NCI-H2107 treated with DMSO at 0.1 percent for 48 hours (cell line): ENCODE results near the gene TMEM135.

Experiments used
- DNase-seq: peaks from one replicate; lab custom pipeline; 2025; ENCODE audit not compliant: unreplicated experiment; lab: John Stamatoyannopoulos, UW

TMEM135 gene

DNA sequence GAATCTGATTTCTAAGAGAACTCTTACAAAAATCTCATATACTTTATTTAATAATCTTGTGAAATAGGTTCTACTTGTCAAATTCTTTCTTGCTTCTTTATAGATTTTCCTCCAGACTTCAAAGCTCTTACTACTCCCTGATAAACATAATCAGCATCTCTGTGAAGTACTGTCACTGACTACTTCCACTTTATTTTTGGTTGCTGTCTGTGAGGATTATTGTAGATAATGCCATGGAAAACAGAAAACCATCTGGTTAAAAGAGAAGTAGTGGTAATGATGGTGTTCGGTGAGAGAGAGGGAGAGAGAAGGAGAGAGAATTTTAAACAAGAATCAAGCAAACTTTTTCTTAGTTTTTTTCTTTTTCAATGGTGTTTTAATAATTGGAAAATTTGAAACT, 152.3 kb downstream of the TMEM135 start:
- no peak for DNase-seq

GRCh38 chr11:87193756-87194470, 156.2 kb downstream of the TMEM135 start:
- DNase-seq: no peak

GRCh38 chr11:87194985-87195820, 157.5 kb downstream of the TMEM135 start:
- DNase-seq: no peak

- no peak for DNase-seq
Observed at GRCh38 chr11:87198266-87198881, 160.6 kb downstream of the TMEM135 start.

- no peak for DNase-seq
Observed at GRCh38 chr11:87201376-87201775, 163.6 kb downstream of the TMEM135 start.

DNA sequence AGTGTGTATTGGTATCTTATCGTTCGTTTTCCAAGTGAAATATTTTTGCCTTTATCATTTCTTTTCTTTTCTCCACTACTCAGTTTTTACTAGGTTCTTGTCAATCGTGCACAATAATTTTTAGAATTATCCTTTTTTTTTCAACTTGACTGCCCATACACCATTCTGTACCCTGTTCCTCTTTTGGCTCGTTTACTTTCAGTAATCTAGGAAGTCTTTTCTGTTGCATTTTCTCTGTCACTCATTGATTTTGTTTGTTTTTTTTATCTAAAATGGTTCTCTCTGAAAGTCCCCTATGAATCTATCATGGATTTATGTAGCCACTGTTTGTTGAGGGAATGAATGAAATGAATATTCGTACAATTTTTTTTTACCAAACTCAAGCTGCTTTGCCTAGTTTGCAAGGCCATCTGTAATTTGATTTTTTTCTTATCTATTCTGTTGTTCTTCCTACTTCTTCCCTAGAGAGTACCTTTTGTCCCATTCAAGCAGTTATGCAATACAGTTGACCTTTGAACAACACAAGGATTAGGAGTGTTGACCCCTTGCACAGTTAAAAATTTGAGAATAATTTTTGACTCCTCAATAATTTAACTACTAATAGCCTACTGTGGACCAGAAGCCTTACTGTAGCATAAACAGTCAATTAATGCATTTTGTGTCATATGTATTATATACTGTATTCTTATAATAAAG, 166.3 kb downstream of the TMEM135 start:
- no peak for DNase-seq

DNA sequence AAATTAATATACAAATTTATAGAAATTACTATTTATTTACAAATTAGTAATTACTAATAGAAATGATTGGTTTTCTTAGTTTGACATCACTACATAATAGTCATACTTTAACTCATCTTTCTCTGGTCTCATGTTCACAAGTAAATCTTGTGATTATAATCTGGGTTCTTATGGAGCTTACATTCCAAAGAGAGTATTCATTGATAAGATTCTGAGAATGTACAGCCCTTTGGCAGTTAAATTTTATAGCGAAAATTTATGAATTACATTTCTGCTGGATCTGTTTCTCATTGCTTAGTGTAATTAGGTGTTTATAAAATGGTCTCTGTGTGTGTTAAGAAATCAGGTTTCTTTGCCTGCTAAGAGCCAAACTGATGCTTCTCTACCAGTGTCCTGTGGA, 175.2 kb downstream of the TMEM135 start:
- no peak for DNase-seq

DNA sequence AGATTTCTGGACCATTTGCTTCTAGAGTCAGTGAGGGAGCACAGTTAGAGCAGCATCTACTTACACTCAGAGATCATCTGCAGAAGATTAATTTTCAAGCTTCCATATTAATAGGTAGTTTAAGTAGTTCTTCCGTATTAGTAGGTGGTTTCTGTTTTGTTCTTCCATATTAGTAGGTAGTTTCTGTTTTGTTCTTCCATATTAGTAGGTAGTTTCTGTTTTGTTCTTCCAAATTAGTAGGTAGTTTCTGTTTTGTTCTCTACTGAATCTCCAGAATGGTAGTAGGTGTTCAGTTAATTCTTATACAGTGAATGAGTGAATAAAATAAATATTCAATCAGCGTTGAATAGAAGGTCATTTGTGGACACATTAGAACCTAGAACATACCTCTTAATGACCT, 175.7 kb downstream of the TMEM135 start:
- DNase-seq: no peak

GRCh38 chr11:87215236-87215635, 177.5 kb downstream of the TMEM135 start:
- DNase-seq: no peak

DNA sequence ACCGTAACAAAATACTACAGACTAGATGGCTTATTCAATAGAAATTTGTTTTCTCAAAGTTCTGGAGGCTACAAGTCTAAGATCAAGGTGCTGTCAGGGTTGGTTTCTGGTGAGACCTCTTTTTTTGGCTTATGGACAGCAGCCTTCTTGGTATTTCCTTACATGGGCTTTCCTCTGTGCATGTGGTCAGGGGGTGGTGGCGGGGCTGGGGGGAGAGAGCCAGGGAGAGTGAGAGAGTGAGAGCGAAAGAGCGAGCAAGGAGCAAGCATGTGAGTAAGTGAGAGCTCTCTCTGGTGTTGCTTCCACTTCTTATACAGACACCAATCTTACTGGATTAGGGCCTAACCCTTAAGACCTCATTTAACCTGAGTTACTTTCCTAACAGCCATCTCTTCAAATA, 181.5 kb downstream of the TMEM135 start:
- no peak for DNase-seq

- DNase-seq: no peak
Observed at GRCh38 chr11:87223816-87224215, 186.1 kb downstream of the TMEM135 start.

- DNase-seq: no peak
Observed at GRCh38 chr11:87224486-87224885, 186.8 kb downstream of the TMEM135 start.

DNA sequence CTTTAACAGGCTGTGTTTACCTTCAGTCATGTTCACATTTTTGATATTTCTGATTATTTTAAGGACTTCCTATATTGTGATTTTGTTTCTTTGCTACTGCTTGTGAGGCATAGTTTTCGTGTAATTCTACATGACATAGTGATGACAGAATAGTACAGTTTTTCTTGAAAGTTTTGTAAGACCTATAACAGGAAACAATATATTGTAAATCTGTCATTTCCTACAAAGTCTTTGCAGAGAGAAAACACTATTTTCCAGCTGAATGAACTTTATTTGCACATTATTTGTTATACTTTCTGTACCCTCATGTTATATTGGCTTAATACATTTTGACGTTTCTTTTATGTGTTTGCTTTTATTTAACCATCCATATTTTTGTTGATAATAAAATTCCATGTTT, 191.1 kb downstream of the TMEM135 start:
- DNase-seq: no peak

DNA sequence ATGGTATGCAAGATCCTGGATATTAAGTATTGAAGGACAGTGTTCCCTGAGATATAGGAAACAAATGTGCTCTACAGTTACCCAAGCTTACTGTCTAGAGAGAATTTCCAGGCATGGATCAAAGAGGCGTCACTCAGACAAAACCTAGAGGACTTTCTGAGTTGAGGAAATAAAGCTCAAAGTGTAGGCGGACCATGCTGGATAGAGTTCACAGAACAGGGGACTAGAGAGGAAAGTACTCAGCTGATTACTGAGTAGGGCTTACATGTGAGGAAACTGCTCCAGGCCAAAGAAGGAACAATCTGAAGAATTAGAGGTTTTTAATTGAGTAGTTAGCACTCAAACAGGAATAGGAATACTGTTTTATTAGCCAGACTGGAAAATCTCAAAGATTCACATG, 193.3 kb downstream of the TMEM135 start:
- no peak for DNase-seq

- DNase-seq: no peak
Observed at GRCh38 chr11:87232320-87232719, 194.6 kb downstream of the TMEM135 start.

- DNase-seq: no peak
Observed at GRCh38 chr11:87235366-87235765, 197.6 kb downstream of the TMEM135 start.

GRCh38 chr11:87236368-87236767, 198.6 kb downstream of the TMEM135 start:
- no peak for DNase-seq

GRCh38 chr11:87239001-87239400, 201.3 kb downstream of the TMEM135 start:
- no peak for DNase-seq

DNA sequence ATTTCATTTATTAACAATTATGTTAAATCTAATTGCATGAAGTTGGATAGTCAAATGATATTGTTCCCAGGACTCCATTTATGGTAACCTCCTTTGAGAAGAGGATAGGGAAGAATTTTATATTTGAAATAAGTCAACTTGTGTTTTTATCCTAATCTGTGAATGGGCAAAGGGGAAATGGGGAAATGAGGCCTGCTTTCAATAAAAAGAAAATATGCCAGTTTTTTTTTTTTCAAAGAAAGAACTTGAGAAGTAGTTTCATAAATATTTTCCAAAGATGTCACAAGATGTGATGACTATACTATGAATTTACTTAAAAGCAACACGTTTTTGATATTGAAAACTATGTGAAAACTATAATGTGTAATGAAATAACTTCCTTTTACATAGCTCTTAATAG, 201.8 kb downstream of the TMEM135 start:
- DNase-seq: no peak

DNA sequence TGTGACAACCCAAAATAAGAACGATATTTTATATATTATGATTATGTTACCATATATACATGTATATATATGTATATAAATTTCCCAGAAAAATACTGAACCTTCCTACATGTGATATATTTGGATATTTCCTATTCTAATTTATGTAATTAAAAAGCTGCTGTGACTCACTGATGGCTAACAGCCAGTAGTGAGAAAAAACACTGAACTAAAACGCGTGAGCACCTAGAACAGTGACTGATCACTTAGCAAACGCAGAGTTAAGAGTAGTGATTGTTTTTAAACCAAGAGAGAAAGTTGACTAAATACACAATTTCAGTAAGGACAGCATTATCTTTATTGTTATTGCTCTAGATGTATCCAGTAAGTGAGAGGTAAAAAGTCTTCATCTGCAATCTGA, 213.8 kb downstream of the TMEM135 start:
- DNase-seq: no peak

GRCh38 chr11:87252869-87253268, 215.1 kb downstream of the TMEM135 start:
- DNase-seq: no peak
